Brain microvascular endothelial cell (primary cell): ENCODE data around the gene TWF2.

Experiments used
- DNase-seq: peaks from one replicate; pipeline ENCODE4 v3.0.0-alpha.2; 2020
- H3K27ac ChIP-seq: fragments of 250-450 bp; sonication (Bioruptor Pico); 2 replicates; pipeline ENCODE4 v1.5.1; 2020; ENCODE audit warnings: mild to moderate bottlenecking, moderate library complexity
- H3K27me3 ChIP-seq: fragments of 250-450 bp; sonication (Bioruptor Pico); replicated peaks from 2 replicates; pipeline ENCODE4 v1.5.1; 2020; ENCODE audit warnings: mild to moderate bottlenecking
- H3K36me3 ChIP-seq: fragments of 250-450 bp; sonication (Bioruptor Pico); replicated peaks from 2 replicates; pipeline ENCODE4 v1.5.1; 2020; ENCODE audit warnings: mild to moderate bottlenecking
- H3K4me3 ChIP-seq: 2 replicates; pipeline ENCODE4 v1.5.1; 2011; ENCODE audit warnings: low read depth, mild to moderate bottlenecking, control low read depth, low read length, moderate library complexity
- CTCF ChIP-seq: IDR thresholded peaks from 2 replicates; pipeline ENCODE4 v1.5.1; 2011; ENCODE audit warnings: low read depth, mild to moderate bottlenecking, moderate library complexity, low read length, control low read depth, inconsistent platforms; ENCODE audit errors: missing control alignments
- in situ Hi-C: cut with HindIII; loops from 2 replicates; pipeline ENCODE4 v1.10.0; 2017; ENCODE audit warnings: low sequenced_read_pairs, low pct_ligation_motif_present

TWF2 gene

DNA sequence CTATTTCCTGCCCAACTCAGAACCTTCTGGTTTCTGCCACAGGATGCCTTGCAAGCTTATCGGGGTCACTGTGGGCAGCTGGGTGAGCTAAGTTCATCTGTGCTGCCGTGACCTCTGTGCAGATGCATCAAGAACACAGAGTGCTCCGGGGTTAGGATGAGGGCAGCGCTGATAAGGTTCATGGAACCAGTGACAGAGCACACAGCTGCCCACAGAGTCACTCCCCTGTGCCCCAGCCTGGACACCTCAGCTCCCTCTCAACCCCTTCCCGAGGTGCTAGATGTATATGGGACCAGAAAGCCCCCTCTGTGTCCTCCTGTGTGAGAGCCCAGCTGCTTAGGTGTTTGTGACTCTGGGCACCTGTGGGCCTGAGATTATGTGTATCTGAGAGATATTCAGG, 56.8 kb downstream of the TWF2 start:
- TF ChIP-seq CTCF = no peak
- no peak for DNase-seq
- Histone ChIP-seq H3K27me3 (no peaks in the 10 kb centered on the region), H3K36me3 (no peaks in the 10 kb centered on the region), H3K27ac (no peak overlapping the region), H3K4me3 (no peak overlapping the region)
- in situ Hi-C loops = no loop called here

DNA sequence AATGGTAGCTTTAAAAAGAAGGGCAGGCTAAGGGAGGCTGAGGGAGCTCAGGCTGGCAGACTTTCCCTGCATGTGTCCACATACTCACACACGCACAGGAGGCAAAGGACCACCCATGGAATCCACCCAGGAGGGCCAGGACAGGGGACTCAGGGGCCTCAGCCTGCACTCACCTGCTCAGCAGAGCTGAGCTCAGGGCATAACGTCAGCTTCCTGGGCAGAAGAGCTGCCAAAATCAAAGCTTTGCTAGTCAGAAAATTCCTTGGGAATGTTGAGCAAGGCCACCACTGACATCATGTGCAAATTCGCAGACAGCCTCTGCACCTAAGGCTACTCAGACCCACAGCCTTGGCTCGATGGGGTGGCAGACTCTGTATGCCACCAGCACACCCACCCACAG, 57.4 kb downstream of the TWF2 start:
- H3K27ac ChIP-seq = no peak overlapping the region
- no peak overlapping the region for H3K4me3 ChIP-seq
- in situ Hi-C loops = no loop called here
- no peak for DNase-seq
- H3K36me3 ChIP-seq = no peaks in the 10 kb centered on the region
- no peaks in the 10 kb centered on the region for H3K27me3 ChIP-seq
- TF ChIP-seq CTCF = no peak
